LoVo (cell line): ENCODE data around the gene TEKTIP1.

Source experiments
- DNase-seq: peaks from one replicate; pipeline ENCODE4 v3.0.0-alpha.2; 2016; ENCODE audit warnings: low spot score

Gene TEKTIP1

GRCh38 chr19:3538965-3539755 is at the start of gene TEKTIP1:
Gene TEKTIP1, plus strand, starts transcription at chr19:3539174. Its CDS starts 4 bp downstream, at chr19:3539178.
- no peak for DNase-seq

GRCh38 chr19:3491396-3492119 is 47.4 kb upstream of the TEKTIP1 start:
- DNase-seq, result no peak

GRCh38 chr19:3492131-3492839 is 46.7 kb upstream of the TEKTIP1 start:
- DNase-seq, result no peak

DNA sequence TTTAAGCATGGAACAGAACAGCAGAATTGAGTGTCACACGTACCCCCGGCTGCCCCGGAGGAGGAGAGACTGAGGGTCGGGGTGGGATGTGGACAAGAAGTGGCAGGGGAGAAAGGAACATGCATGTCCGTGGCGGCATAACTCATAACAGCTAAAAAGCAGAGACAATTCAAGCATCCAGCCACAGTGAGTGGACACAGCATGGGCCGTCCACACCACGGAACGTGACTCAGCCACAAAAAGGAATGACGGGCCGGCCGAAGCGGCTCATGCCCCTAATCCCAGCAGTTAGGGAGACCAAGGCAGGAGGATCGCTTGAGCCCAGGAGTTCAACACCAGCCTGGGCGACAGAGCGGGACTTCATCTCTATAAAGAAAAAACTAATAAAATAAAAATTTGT is 46.1 kb upstream of the TEKTIP1 start:
- no peak for DNase-seq

DNA sequence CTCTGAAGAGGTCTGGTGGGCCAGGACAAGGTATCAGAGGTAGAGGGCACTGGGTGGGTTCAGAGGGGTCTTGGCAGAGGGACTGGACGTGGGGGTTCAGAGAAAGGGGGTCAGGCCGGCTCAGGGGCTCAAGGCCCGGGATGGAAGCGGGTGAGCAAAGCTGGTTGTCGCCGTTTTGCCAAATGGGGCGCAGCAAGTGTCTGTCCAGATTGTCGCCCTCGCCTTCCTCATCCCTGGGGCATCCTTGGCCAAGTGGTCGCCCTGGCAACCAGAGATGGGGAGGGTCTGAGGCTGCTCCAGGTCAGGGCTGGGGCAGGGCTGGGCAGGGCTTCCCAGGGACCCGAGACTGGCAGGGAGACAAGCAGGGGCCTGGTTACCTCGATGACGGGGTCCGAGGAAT is 45.3 kb upstream of the TEKTIP1 start:
- DNase-seq, result no peak

DNA sequence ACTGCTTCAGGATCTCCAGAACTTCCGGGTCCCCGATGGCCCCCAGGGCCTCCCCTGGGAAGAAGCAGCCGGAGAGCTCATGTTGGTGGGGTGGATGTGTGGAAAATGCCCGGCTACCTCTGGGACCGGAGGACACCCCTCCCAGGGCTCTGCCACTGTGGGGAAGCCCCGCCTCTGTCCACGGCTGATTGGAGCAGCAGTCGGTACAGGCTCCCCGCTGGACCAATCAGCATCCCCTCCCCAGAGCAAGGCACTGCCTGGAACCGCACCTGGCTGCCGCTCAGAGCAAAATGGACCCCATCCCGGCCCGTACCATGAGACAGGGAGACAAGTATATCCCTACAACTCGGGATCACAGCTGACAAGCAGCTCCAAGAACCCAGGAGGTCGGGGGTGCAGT is 44.9 kb upstream of the TEKTIP1 start:
- DNase-seq, result no peak

GRCh38 chr19:3494559-3494958 is 44.4 kb upstream of the TEKTIP1 start:
- no peak for DNase-seq

GRCh38 chr19:3496392-3497273 is 42.3 kb upstream of the TEKTIP1 start:
- DNase-seq, result no peak

GRCh38 chr19:3497757-3498520 is 41.0 kb upstream of the TEKTIP1 start:
- DNase-seq, result no peak

DNA sequence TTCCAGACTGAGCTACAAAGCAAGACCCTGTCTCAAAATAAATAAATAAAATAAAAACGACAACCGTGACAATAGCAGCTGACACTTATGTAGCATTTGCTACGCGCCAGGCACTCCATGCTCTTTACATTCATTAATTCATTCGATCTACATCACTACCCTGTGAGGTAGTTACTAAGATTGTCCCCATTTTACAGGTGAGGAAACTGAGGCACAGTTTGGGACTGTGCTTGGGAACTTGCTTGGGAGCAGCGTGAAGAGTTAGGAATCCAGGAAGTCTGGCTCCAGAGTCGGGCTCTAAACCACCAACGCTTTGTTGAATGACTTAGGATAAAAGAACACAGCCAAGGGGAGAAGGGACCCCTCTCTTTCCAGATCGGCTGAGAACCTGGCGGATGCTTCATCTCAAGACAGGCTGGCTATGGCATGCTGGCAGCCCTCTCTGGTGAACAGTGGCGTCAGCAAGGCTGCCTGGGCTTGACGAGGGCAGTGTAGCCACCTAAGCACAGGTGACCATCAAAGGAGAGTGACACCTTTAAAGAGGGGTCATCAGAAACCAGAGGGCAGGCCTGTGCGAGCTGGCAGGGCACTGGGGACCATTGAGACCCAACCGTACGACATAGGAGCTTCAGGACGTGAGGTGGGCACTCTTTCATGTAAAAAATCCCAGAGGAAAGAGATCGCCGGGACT is 39.1 kb upstream of the TEKTIP1 start:
- peak; percentile 22 for DNase-seq

DNA sequence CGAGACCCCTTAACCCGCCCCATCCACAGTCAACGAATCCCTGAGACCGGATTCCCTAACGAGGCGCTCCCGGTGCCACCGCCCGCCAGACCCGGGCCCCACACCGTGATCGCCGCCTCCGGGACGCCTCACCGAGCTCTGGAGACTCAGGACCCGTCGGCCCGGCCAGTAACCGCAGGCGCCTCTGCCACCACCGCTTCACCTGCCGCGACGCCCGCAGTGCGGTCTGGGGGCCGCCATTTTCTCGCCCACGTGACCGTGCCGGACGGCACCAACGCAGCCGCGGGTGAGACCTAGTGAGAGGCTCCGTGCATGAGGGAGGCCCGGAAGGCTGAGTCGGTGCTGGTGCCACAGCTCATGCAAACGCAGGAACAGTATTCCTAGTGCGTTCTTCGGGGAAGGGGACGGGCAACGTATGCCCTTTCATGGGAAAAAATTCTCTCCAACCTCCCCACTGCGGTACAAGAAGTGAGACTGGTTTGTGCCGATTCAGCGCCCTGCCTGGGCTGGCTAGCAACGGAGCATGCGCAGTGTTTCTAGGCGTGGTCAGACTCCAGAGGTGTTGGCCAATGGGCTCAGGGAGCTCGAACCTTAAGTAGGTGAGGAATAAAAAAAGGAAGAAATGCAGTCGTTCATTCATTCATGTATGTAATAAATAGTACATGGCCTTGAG is 38.4 kb upstream of the TEKTIP1 start, which contains the start of gene DOHH:
TSS of gene DOHH (minus strand) at position 246 of the 673 bp plus-strand sequence. CDS start 3,860 bp downstream, outside the sequence.
- DNase-seq, result peak; percentile 98

GRCh38 chr19:3501780-3502179 is 37.2 kb upstream of the TEKTIP1 start:
- DNase-seq, result no peak

- no peak for DNase-seq
Measured at GRCh38 chr19:3503036-3503572, 35.9 kb upstream of the TEKTIP1 start.

- no peak for DNase-seq
Measured at GRCh38 chr19:3504735-3505134, 34.2 kb upstream of the TEKTIP1 start.

- peak; percentile 97 for DNase-seq
Measured at GRCh38 chr19:3505598-3506383, 33.2 kb upstream of the TEKTIP1 start, which contains the start of gene FZR1. Gene FZR1, plus strand, starts transcription at chr19:3506311. Its CDS starts 16,679 bp downstream, at chr19:3522990.

GRCh38 chr19:3506384-3507340 is 32.3 kb upstream of the TEKTIP1 start:
- DNase-seq, result no peak
